ENCODE results near the gene CSK. TPM values are rescaled to one million over a fixed set of nuclear protein-coding genes. Genes with fewer than 3 reads are reported as not detected.
A peak's percentile ranks its signal among the peaks of the same experiment; 100 is the strongest.
"Not testable (repeated sequence)": the region's sequence is repeated elsewhere in the genome, so short reads cannot be mapped to it uniquely, and the experiment has no call there.

The CSK gene
- total RNA-seq, 1 donor from 2014 or later, result 28.4 TPM

DNA sequence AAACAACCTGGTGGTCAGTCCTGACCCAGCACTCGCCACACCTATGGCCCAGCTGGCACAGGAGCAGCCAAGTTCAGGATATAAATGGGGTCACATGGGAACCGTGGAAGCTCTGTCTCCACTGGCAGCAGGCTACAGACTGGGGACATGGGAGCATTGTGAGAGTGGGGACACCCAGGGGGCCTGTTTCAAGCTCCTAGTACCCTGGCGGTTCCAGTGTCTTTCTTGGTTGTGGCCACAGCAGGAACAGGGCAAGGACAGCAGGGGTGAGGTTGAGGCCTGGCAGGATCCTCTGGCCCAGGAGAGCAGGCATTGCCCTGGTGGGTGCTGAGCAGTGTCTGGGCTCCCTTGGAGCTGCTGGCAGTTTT is 1.9 kb downstream of the CSK start:
- TF ChIP-seq, protein P1, sequence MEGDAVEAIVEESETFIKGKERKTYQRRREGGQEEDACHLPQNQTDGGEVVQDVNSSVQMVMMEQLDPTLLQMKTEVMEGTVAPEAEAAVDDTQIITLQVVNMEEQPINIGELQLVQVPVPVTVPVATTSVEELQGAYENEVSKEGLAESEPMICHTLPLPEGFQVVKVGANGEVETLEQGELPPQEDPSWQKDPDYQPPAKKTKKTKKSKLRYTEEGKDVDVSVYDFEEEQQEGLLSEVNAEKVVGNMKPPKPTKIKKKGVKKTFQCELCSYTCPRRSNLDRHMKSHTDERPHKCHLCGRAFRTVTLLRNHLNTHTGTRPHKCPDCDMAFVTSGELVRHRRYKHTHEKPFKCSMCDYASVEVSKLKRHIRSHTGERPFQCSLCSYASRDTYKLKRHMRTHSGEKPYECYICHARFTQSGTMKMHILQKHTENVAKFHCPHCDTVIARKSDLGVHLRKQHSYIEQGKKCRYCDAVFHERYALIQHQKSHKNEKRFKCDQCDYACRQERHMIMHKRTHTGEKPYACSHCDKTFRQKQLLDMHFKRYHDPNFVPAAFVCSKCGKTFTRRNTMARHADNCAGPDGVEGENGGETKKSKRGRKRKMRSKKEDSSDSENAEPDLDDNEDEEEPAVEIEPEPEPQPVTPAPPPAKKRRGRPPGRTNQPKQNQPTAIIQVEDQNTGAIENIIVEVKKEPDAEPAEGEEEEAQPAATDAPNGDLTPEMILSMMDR (conservative IDR thresholded peaks at IDR 0.05; ENCODE audit: low read depth, low read length), result no peak
- peak overlapping the region; percentile 91 for H3K4me3 ChIP-seq (ENCODE audit: low read depth, low read length)
- DNase-seq (ENCODE audit: low read depth), result no peak

DNA sequence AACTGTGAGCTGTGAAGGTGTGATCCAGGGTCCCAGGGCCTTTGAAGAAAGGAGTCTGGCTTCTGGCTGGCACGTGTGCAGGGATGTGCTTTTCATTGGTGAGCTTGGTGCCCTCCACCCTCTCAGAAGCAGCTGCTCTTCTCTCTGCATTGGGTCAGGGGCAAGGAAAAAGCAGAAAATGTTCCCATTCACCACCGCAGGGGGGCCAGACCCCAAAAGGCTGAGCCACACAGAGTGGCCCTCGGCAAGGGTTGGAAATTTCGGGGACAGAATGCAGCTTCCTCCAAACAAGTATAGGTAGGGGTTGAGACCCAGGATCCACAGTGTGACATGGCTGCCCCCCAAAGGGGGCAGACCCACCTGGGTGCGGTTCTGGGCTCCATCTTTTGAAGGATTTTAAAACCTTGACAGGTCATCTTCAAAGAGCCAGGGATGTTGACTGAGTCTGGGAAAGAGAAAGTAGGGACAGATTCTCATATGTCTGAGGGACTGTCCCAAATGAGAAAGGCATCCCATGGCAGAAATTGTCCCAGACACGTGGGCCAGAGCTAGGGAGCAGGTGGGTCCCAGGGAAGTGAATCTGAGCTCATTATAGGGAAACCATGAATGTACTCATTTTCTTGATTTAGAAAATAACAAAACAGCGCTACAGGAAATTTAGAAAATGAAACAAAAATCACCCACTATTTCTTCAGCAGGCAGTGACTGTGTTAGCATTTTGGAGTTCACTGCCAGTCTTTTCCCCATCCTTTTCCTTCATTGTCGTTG is 2.7 kb downstream of the CSK start:
- TF ChIP-seq, protein P1 (conservative IDR thresholded peaks at IDR 0.05; ENCODE audit: low read depth, low read length), result no peak
- DNase-seq (ENCODE audit: low read depth), result no peak
- no peak overlapping the region for H3K4me3 ChIP-seq (ENCODE audit: low read depth, low read length)

DNA sequence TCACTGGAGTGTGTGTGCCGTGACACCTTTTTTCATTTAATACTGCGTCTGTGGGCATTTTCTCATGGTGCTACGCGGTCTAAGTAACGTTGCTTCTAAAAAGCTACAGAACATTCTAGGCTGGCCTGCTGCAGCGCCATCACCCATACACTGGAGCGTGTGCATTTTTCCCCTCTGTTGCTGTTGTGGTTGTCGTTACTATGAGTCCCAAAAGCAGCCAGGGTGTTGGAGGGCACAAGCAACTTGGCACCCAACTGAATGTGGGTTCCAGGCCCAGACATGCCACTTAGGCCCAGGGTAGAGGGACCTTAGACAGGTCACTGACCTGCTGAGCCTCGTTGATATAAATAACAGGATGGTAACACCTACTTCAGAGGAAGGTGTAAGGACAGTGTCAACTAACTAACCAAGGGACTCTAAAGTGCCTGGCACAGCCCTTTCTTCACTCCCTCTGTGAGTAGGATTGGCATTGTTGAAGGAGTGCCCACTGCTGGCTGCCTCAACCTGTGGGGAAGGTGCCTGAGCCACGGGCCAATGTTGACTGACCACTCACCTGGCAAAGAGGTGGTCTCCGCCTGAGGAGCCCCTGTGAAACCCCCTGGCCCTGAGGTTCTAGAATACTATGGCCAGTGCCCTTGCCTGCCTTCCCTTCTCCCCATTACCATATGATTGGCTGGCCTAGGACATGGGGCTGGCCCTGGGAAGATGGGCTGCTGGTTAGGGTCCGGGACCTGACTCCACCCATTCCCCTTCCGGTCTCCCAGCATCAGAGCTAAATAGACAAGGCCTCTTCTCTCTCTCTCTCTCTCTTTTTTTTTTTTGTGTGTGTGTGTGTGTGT is 3.5 kb downstream of the CSK start:
- H3K4me3 ChIP-seq (ENCODE audit: low read depth, low read length), result no peak overlapping the region
- TF ChIP-seq, protein P1 (conservative IDR thresholded peaks at IDR 0.05; ENCODE audit: low read depth, low read length), result no peak
- no peak for DNase-seq (ENCODE audit: low read depth)

DNA sequence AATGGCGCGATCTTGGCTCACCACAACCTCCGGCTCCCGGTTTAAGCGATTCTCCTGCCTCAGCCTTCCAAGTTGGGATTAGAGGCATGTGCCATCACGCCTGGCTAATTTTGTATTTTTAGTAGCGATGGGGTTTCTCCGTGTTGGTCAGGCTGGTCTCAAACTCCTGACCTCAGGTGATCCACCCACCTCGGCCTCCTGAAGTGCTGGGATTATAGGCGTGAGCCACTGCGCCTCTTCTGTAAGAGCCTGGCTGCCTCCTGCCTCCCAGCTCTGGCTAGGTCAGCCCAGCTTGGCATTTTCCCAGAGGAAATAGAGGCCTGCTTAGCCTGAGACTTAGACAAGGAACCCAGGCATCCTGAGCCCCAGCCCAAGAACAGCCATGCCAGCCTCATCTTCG is 4.2 kb downstream of the CSK start:
- H3K4me3 ChIP-seq (ENCODE audit: low read depth, low read length); DNase-seq (ENCODE audit: low read depth): not testable (repeated sequence)

DNA sequence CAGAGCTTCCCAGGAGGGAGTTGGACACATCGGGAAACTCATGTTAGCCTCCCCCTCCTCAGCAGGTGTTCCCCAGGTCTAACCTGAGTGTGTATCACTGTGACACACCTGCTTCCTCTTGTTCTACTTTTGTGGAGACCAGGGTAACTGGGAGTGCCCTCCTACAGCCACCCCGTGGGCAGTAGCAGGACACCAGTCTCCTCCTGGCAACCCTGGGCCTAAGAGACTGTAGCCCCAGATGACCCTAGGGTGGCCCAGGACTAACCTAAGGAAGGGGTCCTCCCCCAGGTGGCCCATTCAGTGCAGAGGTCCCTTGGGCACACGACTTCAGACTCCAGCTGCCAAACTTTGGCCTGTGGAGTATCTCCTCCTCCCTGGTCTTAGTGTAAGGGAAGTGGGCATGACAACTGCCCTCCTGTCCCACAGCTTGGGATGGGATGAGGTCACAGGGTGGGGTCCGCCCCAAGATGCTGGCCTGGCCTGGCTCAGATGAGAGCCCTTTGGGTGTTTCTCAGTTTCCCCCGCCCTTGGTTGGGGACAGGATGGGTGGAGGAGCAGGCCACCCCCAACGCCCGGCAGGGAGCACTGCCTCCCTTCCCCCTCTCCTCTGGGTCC is 4.8 kb downstream of the CSK start:
- no peak overlapping the region for H3K4me3 ChIP-seq (ENCODE audit: low read depth, low read length)
- TF ChIP-seq, protein P1 (conservative IDR thresholded peaks at IDR 0.05; ENCODE audit: low read depth, low read length), result no peak

DNA sequence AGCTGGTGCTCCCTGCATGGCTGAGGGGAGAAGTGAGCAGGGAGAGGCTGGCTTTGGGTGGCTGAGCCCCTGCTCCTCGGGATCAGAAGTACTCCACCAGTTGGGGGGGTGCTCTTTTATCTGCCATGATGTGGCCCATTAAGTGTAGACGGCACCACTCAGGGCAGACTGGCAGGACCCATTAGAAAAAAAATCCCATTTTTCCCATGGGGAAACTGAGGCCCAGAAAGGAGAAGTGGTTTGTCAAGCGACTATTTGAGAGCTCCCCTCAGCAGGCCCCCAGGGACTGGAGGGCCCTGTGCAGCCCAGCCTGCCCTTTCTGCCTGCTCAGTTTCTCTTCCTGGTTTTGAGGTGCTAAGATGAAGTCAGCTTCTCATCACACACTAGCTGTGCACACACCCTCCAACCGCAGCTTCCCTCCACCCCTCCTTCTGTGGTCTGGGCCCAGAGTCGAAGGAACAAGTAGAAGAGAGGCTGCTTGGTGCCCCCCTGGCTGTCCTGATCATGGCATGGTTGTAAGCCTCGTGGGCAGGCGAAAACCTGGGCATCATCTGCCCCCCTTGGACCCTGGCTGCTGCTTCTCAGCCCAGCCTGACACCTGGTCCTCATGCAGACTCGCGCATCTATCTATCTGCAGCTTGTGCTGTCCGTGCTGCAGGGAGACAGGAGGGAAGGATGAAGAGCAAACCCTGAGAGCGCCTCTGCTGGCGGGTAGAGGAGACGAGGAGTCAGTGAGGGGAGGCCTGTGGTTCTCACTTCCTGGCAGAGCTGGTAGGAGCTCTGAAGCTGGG is 5.6 kb downstream of the CSK start:
- TF ChIP-seq, protein P1 (conservative IDR thresholded peaks at IDR 0.05; ENCODE audit: low read depth, low read length), result peak; percentile 41
- DNase-seq (ENCODE audit: low read depth), result no peak
- no peak overlapping the region for H3K4me3 ChIP-seq (ENCODE audit: low read depth, low read length)

More for the DNA sequence above, 4.8 kb downstream of the CSK start:
- DNase-seq (ENCODE audit: low read depth), result no peak
